Measurements from ENCODE around the gene PHTF2.

PHTF2 gene

DNA sequence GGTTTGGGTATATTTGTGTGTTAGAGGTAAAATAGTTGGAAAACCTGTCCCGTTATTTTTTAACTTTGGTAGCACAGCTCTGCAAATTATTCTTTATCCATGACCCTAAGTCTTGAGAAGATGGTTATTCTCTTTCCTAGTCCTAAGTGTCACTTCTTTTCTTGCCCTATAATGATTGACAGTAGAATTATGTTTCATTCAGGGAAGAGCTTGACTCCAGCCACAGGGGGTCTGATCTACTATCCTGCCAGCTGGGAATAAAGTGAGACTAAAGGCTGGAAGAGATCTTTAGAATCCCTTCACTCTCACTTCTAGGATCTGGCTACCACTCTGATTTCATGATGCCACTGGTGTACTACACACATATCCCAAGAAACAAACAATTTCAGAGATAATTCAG lies 90.4 kb downstream of the PHTF2 start:
- no peak for TF ChIP-seq TCF7L2 (IDR thresholded peaks at IDR 0.05; ENCODE audit: borderline replicate concordance, low read depth, low read length)
- no peak for TF ChIP-seq ZBTB8A (tag by site-specific recombination; IDR thresholded peaks at IDR 0.05)
- TF ChIP-seq ZNF112 (tag by site-specific recombination; IDR thresholded peaks at IDR 0.05), result no peak
- TF ChIP-seq ZSCAN4 (tag by site-specific recombination; IDR thresholded peaks at IDR 0.05), result no peak
- no peak for TF ChIP-seq ZNF660 (tag by site-specific recombination; IDR thresholded peaks at IDR 0.05)
- no peak for TF ChIP-seq TRIM28 (IDR thresholded peaks at IDR 0.05; ENCODE audit: borderline replicate concordance, low read length)
- no peak for TF ChIP-seq YY1 (tag by site-specific recombination; IDR thresholded peaks at IDR 0.05)
- TF ChIP-seq ZSCAN16 (tag by site-specific recombination; IDR thresholded peaks at IDR 0.05), result no peak
- TF ChIP-seq ZBTB10 (tag by site-specific recombination; IDR thresholded peaks at IDR 0.05), result no peak
- no peak for TF ChIP-seq ZNF274 (IDR thresholded peaks at IDR 0.05; ENCODE audit: low read length)
- TF ChIP-seq ZNF274 (tag by site-specific recombination; IDR thresholded peaks at IDR 0.05; ENCODE audit: borderline replicate concordance), result no peak
- TF ChIP-seq ZNF501 (tag by site-specific recombination; IDR thresholded peaks at IDR 0.05), result no peak
- no peak for TF ChIP-seq ZNF248 (tag by site-specific recombination; IDR thresholded peaks at IDR 0.05)
- TF ChIP-seq ZEB2 (tag by site-specific recombination; IDR thresholded peaks at IDR 0.05), result no peak
- TF ChIP-seq ZNF777 (tag by site-specific recombination; IDR thresholded peaks at IDR 0.05; ENCODE audit: borderline replicate concordance), result no peak
- TF ChIP-seq ZNF354C (tag by site-specific recombination; IDR thresholded peaks at IDR 0.05; ENCODE audit: borderline replicate concordance, low read depth), result no peak
- TF ChIP-seq ZNF670 (tag by site-specific recombination; IDR thresholded peaks at IDR 0.05; ENCODE audit: low read depth), result no peak
- no peak for TF ChIP-seq ZNF596 (tag by site-specific recombination; IDR thresholded peaks at IDR 0.05)
- no peak for TF ChIP-seq BCL11B (tag by site-specific recombination; IDR thresholded peaks at IDR 0.05; ENCODE audit: low read depth)
- Histone ChIP-seq H3K4me1 (ENCODE audit: control insufficient read depth, insufficient read depth, low read length) (0 out of 2 replicates have a peak, but pooled peaks cover 3% of the 10 kb centered on the region), H3K36me3 (ENCODE audit: control insufficient read depth in 2 of 2, insufficient read depth in 1 of 2, low read length in 2 of 2) (no peaks in the 10 kb centered on the region), H3K27ac (ENCODE audit: extremely low read depth, low read depth, low read length) (no peak overlapping the region), H3K9me3 (ENCODE audit: control insufficient read depth, insufficient read depth, low read depth, low read length) (no peaks in the 10 kb centered on the region), H3K4me3 (ENCODE audit: low read depth, low read length) (no peak overlapping the region)
- POLR2A ChIA-PET, result no interaction called here
- CTCF ChIA-PET, result interaction anchor here (0.6 kb wide), 1 partner anchor 15 kb away, joined by 3 read pairs; no protein-coding TSS in a partner anchor

DNA sequence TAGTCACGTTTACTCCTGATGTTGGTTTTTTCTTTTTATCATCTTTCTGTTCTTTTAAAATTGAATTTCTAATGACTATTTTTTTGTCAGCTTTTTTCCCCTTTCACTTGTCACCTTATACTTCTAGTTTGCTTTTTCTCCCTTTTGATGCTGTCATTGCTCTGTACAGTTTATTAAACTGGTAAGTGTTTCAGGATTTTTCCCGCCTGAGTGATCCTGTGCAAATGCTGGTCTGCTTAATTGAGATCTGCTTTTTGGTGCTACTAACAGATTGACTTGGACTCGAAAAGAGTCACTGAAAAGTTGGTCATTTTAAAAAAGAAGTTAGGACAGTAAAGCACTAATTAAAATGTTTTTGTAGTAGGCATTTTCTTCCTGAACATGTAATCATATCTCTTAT lies 95.2 kb downstream of the PHTF2 start:
- Histone ChIP-seq H3K4me3 (ENCODE audit: low read depth, low read length) (no peak overlapping the region), H3K27ac (ENCODE audit: extremely low read depth, low read depth, low read length) (no peak overlapping the region), H3K9me3 (ENCODE audit: control insufficient read depth, insufficient read depth, low read depth, low read length) (no peaks in the 10 kb centered on the region), H3K36me3 (ENCODE audit: control insufficient read depth in 2 of 2, insufficient read depth in 1 of 2, low read length in 2 of 2) (no peaks in the 10 kb centered on the region), H3K4me1 (ENCODE audit: control insufficient read depth, insufficient read depth, low read length) (0 out of 2 replicates have a peak, but pooled peaks cover 3% of the 10 kb centered on the region)
- POLR2A ChIA-PET, result no interaction called here
- no peak for TF ChIP-seq ZNF654 (tag by site-specific recombination; IDR thresholded peaks at IDR 0.05; ENCODE audit: low read depth)
- TF ChIP-seq, protein P1, sequence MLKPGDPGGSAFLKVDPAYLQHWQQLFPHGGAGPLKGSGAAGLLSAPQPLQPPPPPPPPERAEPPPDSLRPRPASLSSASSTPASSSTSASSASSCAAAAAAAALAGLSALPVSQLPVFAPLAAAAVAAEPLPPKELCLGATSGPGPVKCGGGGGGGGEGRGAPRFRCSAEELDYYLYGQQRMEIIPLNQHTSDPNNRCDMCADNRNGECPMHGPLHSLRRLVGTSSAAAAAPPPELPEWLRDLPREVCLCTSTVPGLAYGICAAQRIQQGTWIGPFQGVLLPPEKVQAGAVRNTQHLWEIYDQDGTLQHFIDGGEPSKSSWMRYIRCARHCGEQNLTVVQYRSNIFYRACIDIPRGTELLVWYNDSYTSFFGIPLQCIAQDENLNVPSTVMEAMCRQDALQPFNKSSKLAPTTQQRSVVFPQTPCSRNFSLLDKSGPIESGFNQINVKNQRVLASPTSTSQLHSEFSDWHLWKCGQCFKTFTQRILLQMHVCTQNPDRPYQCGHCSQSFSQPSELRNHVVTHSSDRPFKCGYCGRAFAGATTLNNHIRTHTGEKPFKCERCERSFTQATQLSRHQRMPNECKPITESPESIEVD (tag by site-specific recombination; IDR thresholded peaks at IDR 0.05), result peak; percentile 18; the same call in 1 of the 2 replicates
- CTCF ChIA-PET, result no interaction called here
